PFSK-1 (cell line): Measurements from ENCODE around the gene PRR3.

ENCODE experiments used
- FOXP2 ChIP-seq: optimal IDR thresholded peaks from 2 replicates; pipeline ENCODE3; 2011; ENCODE audit warnings: borderline replicate concordance, control low read depth, inconsistent platforms; ENCODE audit not compliant: insufficient read depth; ENCODE audit errors: extremely low read length, extremely low read depth
- POLR2AphosphoS5 ChIP-seq: IDR thresholded peaks from 2 replicates; pipeline ENCODE4 v1.6.1; 2012; ENCODE audit warnings: low read depth, mild to moderate bottlenecking, control low read depth, low read length, moderate library complexity
- REST ChIP-seq, 2 experiments: IDR thresholded peaks; 2 replicates each; pipeline versions ENCODE4 v1.6.1 to v1.8.0; 2011 to 2012; ENCODE audit warnings: low read depth in 2 of 2, low read length in 2 of 2, control low read depth in 1 of 2, inconsistent platforms in 1 of 2, mild to moderate bottlenecking in 1 of 2, moderate library complexity in 1 of 2; ENCODE audit not compliant: insufficient read depth in 1 of 2
- SIN3A ChIP-seq: IDR thresholded peaks from 2 replicates; pipeline ENCODE4 v1.6.1; 2012; ENCODE audit warnings: mild to moderate bottlenecking, low read length, moderate library complexity, borderline replicate concordance; ENCODE audit not compliant: insufficient read depth
- TAF1 ChIP-seq: IDR thresholded peaks from 2 replicates; pipeline ENCODE4 v1.6.1; 2012; ENCODE audit warnings: low read length, control low read depth, borderline replicate concordance; ENCODE audit not compliant: insufficient read depth

The PRR3 gene

GRCh38 chr6:30610065-30610464 lies 53.0 kb downstream of the PRR3 start:
- TF ChIP-seq FOXP2 (no peak), REST (IDR thresholded peaks at IDR 0.05; ENCODE audit: insufficient read depth in 1 of 2, low read depth in 2 of 2, low read length in 2 of 2) (no peak), POLR2AphosphoS5 (no peak; the same call in 1 of the 2 replicates), TAF1 (no peak), SIN3A (no peak)

- TF ChIP-seq REST (IDR thresholded peaks at IDR 0.05; ENCODE audit: insufficient read depth in 1 of 2, low read depth in 2 of 2, low read length in 2 of 2) (no peak), TAF1 (no peak), POLR2AphosphoS5 (peak; percentile 4; the same call in 1 of the 2 replicates), FOXP2 (no peak)
Observed at GRCh38 chr6:30611150-30611855, 54.2 kb downstream of the PRR3 start.

- TF ChIP-seq TAF1 (no peak), FOXP2 (no peak), REST (IDR thresholded peaks at IDR 0.05; ENCODE audit: insufficient read depth in 1 of 2, low read depth in 2 of 2, low read length in 2 of 2) (no peak), POLR2AphosphoS5 (no peak), SIN3A (no peak)
Observed at GRCh38 chr6:30611856-30612194, 54.7 kb downstream of the PRR3 start.

- TF ChIP-seq SIN3A (no peak), FOXP2 (no peak), REST (IDR thresholded peaks at IDR 0.05; ENCODE audit: insufficient read depth in 1 of 2, low read depth in 2 of 2, low read length in 2 of 2) (no peak), POLR2AphosphoS5 (no peak), TAF1 (no peak)
Observed at GRCh38 chr6:30612213-30612612, 55.1 kb downstream of the PRR3 start.
